Measurements from ENCODE around the gene NAP1L4.

The NAP1L4 gene

DNA sequence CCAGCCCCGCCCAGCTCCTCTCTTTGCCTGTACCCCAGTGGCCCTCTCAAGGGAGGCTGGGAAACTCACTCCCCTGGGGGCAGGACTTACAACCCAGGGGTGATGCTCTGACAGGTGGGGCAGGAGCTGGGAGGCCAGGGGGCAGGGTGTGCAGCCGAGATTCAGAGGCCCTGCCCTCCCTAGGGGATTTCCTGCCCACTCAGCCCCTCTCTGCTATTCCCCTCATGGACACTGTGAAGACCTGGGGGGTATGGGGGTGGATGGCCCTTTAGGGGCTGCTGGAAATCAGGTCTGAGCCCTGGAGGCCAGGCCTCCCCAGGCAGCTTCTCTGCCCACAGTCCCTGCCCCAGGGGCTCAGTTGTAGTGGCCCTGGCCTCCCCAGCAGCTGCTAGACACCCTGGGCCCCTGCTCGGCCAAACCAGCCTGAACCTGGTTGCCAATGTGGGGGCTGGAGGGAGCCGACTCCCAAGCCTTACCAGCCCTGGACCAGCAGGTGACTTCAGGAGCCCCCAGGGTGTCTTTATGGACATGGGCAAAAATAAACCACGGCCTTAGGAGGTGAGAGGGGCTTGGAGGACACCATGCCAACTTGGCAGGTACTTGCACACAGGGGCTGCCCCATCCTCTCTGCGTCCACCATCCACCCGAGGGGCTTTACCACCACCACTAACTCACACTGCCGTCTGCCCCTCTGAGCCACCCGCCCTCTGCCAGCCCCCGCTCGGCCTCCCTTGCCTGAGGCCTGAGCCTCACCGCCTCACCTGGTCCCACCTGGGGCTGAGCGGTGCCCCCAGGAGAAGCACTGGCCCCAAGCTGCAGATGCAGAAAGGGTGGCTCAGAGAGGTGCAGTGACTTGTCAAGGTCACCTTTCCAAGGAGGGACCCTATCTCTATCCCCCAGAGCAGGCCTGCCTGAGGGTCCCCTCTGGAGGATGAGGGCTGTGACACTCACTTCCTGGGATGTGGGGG, 60.1 kb downstream of the NAP1L4 start:
- DNase-seq (ENCODE audit: low read depth) = no peak
- no peak overlapping the region for H3K4me3 ChIP-seq (replicated peaks; ENCODE audit: low read depth, low read length)
- TF ChIP-seq, protein P1, sequence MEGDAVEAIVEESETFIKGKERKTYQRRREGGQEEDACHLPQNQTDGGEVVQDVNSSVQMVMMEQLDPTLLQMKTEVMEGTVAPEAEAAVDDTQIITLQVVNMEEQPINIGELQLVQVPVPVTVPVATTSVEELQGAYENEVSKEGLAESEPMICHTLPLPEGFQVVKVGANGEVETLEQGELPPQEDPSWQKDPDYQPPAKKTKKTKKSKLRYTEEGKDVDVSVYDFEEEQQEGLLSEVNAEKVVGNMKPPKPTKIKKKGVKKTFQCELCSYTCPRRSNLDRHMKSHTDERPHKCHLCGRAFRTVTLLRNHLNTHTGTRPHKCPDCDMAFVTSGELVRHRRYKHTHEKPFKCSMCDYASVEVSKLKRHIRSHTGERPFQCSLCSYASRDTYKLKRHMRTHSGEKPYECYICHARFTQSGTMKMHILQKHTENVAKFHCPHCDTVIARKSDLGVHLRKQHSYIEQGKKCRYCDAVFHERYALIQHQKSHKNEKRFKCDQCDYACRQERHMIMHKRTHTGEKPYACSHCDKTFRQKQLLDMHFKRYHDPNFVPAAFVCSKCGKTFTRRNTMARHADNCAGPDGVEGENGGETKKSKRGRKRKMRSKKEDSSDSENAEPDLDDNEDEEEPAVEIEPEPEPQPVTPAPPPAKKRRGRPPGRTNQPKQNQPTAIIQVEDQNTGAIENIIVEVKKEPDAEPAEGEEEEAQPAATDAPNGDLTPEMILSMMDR (IDR thresholded peaks at IDR 0.05; ENCODE audit: low read length, missing control alignments) = no peak

GRCh38 chr11:2931420-2931746, 60.7 kb downstream of the NAP1L4 start:
- no peak for DNase-seq (ENCODE audit: low read depth)
- TF ChIP-seq, protein P1 (IDR thresholded peaks at IDR 0.05; ENCODE audit: low read length, missing control alignments) = no peak

DNA sequence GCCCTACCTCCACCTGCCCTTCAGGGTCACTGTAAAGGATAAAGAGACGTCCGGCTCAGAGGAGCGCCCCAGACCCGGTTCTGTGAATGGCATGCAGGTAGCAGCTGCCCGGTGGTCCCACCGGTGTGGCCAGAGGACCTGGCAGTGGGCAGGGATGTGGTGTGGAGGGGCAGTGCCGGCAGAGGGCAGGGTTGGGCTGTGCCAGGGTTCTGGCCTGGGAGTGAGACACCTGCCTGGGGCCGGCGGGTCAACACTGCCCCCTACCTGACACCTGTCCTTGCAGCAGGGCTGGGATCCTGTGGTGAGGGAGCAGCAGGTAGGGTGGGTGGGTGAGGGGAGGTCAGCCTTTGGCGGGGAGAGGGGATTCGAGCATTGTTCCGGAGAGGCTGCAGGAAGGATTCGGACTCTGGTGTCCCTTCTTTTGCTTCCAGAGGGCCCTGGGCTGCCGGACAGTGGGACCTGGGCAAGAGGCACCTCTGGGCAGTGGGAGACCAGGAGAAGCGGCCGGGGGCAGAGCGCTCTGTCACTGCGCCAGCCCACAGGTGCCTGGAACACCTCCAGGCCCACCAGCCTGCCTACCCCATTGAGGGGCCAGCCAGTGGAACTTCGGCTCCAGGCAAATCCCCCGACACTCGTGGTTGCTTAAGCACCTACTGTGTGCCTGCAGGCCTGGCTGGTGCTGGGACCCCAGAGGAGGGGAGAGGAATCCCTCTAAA, 61.3 kb downstream of the NAP1L4 start:
- peak; percentile 49 for DNase-seq (ENCODE audit: low read depth)
- TF ChIP-seq, protein P1 (IDR thresholded peaks at IDR 0.05; ENCODE audit: low read length, missing control alignments) = peak; percentile 35
- peak overlapping the region; percentile 71 for H3K4me3 ChIP-seq (replicated peaks; ENCODE audit: low read depth, low read length)

More at GRCh38 chr11:2931420-2931746, 60.7 kb downstream of the NAP1L4 start:
- H3K4me3 ChIP-seq (replicated peaks; ENCODE audit: low read depth, low read length) = no peak overlapping the region

GRCh38 chr11:2929950-2930703, 62.0 kb downstream of the NAP1L4 start:
- H3K4me3 ChIP-seq (replicated peaks; ENCODE audit: low read depth, low read length) = peak overlapping the region; percentile 71
- no peak for DNase-seq (ENCODE audit: low read depth)
- TF ChIP-seq, protein P1 (IDR thresholded peaks at IDR 0.05; ENCODE audit: low read length, missing control alignments) = peak; percentile 39

- peak; percentile 66 for DNase-seq (ENCODE audit: low read depth)
- TF ChIP-seq, protein P1 (IDR thresholded peaks at IDR 0.05; ENCODE audit: low read length, missing control alignments) = no peak
- peak overlapping the region; percentile 71 for H3K4me3 ChIP-seq (replicated peaks; ENCODE audit: low read depth, low read length)
Measured at GRCh38 chr11:2929531-2929949, 62.6 kb downstream of the NAP1L4 start.

GRCh38 chr11:2928605-2929530, 63.3 kb downstream of the NAP1L4 start, which contains the start of gene PHLDA2:
Gene PHLDA2, minus strand, starts transcription at chr11:2929420. Its CDS starts 56 bp downstream, at chr11:2929364.
- peak; percentile 71 for DNase-seq (ENCODE audit: low read depth)
- TF ChIP-seq, protein P1 (IDR thresholded peaks at IDR 0.05; ENCODE audit: low read length, missing control alignments) = no peak
- H3K4me3 ChIP-seq (replicated peaks; ENCODE audit: low read depth, low read length) = peak within 1 kb of the TSS; percentile 71

Measured in fibroblast of pulmonary artery (primary cell).